CD4-positive, alpha-beta T cell treated with Interleukin-17A for 1 hour (primary cell): ENCODE measurements around the gene FGF23.
A peak's percentile ranks its signal among the peaks of the same experiment; 100 is the strongest.
"Not testable (repeated sequence)": the region's sequence is repeated elsewhere in the genome, so short reads cannot be mapped to it uniquely, and the experiment has no call there.

Experiments used
- DNase-seq: peaks from one replicate; pipeline ENCODE4 v3.0.0-alpha.2; 2020

FGF23 gene

GRCh38 chr12:4379405-4379804 is at the start of gene FGF23:
FGF23 (minus strand) TSS chr12:4379712; CDS start chr12:4379582, 130 bp downstream.
- no peak for DNase-seq

- DNase-seq = no peak
Measured at GRCh38 chr12:4424422-4424821, 44.9 kb upstream of the FGF23 start.

GRCh38 chr12:4423528-4424195 is 44.1 kb upstream of the FGF23 start:
- no peak for DNase-seq

DNA sequence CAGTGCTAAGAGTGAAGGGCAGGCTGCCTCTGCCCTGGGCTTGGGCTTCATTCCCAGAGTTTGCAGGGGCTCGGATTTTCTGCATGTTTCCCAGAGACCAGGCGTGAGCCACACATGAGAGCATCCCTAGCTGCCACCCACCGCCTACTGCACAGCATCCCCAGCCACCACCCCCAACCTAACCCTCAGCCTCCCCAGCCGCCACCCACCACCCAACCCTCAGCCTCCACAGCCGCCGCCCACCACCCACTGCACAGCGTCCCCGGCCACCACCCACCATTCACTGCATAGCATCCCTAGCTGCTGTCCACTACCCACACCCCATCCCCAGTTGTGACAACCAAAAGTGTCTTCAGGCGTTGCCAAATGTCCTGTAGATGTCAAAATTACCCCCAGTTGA is 43.5 kb upstream of the FGF23 start:
- DNase-seq = no peak

DNA sequence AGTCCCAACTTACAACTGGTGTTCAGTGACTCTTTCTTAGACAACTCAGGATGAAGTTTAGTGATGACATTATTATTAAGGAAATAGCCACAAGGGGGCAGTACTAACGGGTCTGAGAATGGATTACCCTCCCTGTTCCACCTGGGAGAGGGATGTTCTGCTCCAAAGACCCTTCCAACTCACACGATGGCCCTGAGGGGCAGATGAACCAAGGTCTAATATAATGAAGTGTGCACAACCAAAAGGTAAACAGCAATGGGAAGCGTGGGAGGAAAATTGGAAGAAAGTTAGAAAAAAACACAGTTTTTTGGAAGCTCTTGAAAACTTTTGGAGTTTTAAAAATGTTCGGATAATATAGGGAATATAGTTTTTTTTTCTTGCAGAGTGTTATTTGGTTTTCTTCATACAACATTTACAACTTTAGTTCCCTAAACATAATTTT is 42.1 kb upstream of the FGF23 start:
- peak; percentile 61 for DNase-seq

DNA sequence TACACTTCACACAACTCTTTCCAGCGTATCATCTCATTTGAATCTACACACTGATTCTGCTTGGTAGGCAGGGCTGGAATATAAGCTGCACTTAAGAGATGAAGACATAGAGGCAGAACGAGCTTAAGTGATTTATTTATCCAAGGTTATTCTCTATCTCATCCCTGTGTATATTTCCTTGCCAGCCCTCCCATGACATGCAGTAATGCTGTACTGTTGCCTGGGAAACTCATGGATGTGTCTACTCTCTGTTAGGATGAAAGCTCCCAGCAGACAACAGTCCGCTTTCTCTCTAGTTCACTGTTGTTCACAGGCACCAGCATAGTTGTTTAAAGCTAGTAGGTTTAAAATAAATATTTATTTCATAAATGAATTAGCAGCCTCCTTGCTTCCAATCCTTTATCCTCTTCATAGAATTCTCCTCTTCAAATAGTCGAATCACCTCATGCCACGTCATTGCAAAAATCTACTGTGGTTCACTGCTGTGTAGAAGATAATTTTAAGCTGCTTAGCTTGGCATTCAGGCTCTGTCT is 40.7 kb upstream of the FGF23 start:
- no peak for DNase-seq

GRCh38 chr12:4418913-4419312 is 39.4 kb upstream of the FGF23 start:
- DNase-seq = no peak

DNA sequence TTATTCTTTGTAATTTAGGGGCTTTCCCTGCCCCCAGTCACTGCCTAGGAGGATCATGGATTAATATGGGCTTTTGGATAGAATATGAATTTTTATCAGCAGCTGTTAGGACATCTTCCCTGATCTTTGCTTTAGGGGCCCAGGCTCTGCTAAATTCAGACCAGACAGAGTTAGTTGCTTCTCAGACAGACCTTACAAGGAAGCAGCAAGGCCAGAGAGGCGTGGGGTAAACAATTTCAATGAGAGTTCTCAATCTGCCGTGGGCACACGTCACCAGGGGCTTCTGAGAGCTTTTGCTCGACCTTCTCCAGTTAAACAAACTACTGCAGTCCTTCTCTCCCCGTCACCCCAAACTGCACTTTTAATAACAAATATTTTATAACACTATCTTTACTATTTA is 38.4 kb upstream of the FGF23 start:
- no peak for DNase-seq

DNA sequence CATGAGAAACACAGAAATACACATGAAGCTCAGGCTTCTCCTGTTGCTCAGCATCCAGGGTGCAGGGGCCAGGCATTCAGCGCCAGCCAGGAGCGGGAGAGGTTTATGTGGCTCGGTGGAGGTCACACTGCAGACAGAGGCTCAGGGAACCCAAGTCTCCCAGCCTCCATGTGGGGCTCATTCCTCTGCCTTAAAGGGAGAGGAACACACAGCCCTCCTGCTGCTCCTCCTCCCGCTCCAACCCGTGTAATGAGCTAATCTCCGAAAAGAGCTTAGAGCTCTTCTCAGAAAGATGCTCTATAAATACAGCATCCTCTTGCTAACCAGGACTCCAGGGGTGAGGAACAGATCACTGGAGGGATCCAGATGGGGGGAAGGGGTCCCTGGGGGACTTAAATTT is 37.9 kb upstream of the FGF23 start:
- no peak for DNase-seq

DNA sequence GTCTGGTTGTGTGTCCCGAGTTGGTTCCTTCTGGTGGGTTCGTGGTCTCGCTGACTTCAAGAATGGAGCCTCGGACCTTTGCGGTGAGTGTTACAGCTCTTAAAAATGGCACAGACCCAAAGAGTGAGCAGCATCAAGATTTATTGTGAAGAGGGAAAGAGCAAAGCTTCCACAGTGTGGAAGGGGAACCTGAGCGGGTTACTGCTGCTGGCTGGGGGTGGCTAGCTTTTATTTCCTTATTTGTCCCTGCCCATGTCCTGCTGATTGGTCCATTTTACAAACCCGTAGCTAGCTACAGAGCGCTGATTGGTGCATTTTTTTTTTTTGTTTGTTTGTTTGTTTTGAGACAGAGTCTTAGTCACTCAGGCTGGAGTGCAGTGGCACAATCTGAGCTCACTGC is 36.8 kb upstream of the FGF23 start:
- no peak for DNase-seq

DNA sequence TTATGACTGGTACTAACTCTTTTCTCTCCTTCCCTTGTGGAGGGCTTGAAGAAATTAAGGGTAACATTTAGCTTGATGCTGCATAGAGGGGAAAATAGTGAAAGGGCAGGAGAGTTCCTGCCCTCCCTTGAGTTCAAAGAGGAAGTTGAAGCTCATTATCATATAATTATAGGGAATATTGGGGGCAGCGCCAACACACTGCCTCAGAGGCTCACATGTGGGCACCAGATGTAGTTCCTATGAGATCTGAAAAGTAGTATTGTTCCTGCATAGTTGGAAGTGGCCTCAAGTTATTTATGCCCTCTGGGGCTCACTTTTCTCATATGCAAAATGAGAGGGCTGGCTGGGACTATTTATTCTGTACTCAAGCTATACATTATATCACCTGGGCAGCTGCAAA is 33.0 kb upstream of the FGF23 start:
- no peak for DNase-seq

GRCh38 chr12:4412056-4412455 is 32.5 kb upstream of the FGF23 start:
- DNase-seq = no peak

DNA sequence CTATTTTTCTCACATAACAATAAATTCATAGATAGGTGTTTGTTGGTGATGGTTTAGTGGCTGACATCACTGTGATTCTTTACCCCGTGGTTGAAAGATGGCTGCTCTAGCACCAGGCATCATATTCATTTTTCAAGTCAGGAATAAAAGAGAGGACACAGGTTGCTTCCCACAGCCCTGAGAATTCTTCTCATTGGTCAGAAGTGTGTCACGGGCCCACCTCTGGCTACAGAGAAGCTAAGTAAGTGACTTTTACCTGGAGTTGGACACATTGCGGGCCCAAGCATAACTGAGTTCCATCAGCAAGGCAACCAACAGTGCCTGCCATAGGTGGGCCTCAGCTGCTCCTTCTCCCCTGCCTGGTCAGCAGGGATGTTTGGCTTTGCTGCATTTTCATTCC is 27.6 kb upstream of the FGF23 start:
- DNase-seq = no peak

GRCh38 chr12:4404877-4405637 is 25.5 kb upstream of the FGF23 start:
- not testable (repeated sequence) for DNase-seq

GRCh38 chr12:4402996-4403395 is 23.5 kb upstream of the FGF23 start:
- no peak for DNase-seq

DNA sequence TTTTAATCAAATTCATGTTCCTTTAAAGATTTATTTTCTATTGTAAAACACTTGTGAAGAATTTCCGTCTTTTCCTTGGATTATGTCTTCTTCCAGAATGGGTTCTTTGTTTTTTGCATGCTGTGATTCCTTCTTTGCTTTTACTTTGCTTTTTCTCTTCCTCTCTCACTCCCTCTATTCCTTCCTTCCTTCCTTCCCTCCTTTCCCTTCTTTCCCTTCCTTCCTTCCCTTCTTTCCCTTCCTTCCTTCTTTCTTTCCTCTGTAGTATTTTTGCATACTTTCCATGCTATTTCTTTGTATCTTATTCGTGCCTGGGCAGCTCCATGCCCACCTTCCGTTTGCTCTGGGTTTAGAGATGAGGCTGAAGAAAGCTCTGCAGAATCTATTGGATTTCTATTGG is 21.6 kb upstream of the FGF23 start:
- DNase-seq = no peak

DNA sequence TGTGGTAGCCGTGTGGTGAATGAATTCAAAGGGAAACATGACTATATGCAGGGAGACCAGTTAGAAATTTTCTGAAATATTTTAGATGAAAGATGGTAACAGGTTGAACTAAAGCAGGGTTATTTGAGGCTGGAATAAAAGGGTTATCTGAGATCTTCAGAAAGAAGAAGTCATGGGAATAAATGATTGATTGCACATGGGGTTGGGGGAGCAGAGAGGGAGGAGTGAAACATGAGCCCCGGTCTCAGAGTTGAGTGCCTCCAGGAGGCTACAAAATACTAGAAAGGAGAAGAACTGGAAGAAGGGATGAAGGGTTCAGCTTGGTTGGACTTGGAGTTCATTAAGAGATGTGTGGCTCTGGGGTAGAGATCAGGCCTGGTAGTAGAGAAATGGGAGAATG is 16.3 kb upstream of the FGF23 start:
- no peak for DNase-seq

DNA sequence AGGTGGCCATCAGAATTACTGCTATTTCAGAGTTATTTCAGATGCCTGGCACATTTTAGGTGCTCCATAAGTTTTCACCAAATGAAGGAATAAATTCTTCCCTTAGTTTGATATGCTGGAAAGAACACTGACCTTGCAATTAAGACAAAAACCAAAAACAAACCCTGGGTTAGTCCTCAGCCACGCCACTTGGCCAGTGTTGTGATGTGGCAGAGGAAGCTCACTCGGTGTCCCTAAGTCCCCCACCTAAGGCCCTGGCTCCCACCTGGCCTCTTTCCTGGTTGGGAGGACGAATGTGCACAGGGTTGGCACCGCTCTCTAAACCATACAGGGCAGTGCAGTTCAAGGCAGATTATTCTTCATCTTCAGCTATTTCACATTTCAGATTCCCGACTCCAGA is 13.7 kb upstream of the FGF23 start:
- no peak for DNase-seq

DNA sequence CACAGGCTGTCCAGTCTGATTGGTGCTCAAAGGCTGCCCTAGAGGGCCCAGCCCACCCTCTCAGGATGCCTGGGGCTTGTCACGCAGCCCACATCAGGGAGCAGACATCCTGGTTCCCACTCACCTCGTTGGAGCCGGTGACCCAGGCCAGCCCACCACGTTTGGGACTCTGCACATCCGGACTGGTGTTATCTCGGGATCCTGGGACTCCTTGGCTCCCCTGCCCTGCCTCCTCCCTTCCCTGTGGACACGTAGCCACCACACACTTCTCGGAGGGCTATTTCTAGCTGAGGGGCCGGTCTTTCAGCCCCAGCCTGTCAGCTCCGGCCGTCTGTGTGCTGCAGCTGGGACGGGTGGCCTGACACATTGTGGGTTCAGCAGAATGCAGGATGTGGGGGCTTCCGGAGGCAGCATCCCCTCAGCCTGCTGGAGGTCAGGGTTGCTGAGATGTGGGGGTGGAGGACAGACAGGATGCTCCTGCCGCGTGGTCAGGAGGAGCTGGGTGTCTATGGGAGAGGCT is 12.8 kb upstream of the FGF23 start:
- no peak for DNase-seq

GRCh38 chr12:4388662-4389061 is 9.2 kb upstream of the FGF23 start:
- DNase-seq = no peak

GRCh38 chr12:4388032-4388431 is 8.5 kb upstream of the FGF23 start:
- no peak for DNase-seq

DNA sequence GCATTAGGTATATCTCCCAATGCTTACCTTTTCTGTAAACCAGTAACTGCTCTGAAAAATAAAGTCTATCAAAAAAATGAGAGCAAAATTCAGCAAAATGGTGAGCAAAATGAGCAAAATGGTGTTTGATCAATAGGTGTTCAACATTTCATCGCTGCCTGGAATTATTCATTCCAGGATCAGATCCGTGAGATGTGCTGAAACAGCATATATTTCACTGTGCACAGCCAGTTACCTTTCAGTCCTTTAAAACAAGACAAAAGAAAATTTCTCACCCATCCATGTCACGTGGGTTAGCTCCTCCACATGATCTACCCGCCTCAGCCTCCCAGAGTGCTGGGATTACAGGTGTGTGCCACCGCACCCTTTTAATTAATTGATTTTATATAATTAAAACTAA is 8.1 kb upstream of the FGF23 start:
- DNase-seq = no peak

GRCh38 chr12:4386801-4387200 is 7.3 kb upstream of the FGF23 start:
- no peak for DNase-seq

DNA sequence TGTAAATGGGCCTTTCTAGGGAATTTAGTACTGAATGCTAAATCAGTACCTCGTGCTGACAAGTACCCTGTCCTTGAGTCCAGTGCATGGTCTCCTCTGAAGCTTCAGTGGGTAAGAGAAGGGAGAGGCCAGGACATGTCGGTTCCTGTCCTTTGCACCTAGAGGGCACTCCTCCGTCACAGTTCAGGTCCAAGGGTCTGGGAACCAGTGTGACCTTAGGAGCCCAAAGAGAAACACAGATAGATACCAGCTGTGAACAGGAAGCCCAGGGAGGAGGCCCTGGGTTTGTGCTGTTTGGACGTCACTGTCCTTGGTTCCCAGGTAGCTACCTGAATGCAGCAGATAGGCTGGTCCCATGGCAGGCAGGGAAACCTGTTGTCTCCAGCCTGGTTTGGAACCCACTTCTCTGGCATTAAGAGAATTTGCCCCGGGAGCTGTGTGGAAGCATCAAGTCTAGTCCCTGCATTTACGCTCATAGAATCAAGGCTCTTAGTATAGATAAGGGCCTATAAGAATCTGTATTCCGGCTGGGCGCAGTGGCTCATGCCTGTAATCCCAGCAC is 3.9 kb upstream of the FGF23 start:
- no peak for DNase-seq
